Cortex of kidney (tissue), 1 donor: ENCODE measurements around the gene CXCL14.

Experiments used
- DNase-seq: peaks from one replicate; lab custom pipeline; 2025; lab: John Stamatoyannopoulos, UW

Gene CXCL14

GRCh38 chr5:135567661-135568060, 11.1 kb downstream of the CXCL14 start:
- no peak for DNase-seq

DNA sequence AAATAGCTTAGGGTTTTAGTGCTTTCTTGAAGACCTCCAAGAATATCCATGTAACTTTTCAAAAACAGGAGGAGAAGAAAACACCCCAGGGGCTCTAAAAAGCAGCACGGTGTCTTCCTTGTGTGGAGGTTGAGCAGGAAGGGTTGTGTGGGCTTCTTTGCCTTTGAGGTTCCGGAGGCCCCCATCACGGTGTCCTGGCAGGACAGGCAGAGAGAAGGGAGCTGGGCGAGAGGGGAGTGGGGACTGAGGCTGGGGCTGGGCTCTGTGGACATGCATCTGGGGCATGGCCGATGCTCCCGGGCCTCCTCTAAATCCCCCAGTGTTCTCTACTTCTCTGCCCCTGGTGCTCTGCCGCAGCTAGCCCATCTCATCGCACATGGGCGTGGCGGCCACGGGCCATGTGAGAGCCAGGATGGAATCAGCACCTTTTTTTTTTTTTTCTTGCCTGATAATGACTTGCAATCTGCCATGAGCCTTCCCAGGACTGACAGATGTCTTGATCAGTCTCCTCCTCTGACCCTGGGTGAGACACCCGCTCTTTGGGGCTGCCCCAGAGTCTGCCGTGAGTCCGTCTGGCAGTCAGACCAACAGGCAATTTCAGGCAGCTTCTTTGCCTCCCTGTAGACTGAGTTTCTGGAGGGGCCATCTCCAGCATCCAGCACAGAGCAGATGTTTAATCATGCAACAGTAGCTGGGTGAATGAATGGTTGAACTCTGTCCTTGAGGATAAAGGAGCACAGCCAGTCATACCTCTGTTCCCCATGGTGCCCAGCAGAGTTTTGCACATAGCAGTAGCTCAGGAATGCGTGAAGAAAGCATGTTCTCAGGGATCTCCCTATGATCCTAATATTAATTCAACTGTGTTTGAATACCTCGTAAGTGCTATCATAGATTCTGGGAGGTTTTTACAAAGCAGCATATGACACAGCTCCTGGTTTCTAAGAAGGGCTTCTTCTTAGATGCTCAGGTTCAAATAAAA, 12.1 kb downstream of the CXCL14 start:
- no peak for DNase-seq

GRCh38 chr5:135565725-135566421, 12.9 kb downstream of the CXCL14 start:
- DNase-seq = no peak

DNA sequence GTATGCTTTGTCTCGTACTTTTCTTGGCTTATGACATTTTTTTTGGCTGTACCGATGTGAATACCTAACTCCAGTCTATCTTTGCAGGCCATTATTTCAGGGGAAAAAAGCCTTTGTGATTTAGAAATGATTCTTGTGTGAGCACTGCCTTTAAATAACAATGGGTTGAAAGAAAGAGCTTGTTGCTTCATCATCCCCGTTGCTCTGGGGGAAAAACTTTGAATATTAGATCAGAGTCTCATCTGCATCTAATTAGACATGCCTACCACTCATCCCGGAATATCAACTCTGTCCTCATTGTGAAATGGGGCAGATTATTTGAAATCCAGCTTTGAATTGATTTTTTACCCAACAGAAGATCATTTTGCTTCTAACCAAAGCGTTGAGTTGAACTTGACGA, 13.5 kb downstream of the CXCL14 start:
- no peak for DNase-seq

GRCh38 chr5:135564331-135564730, 14.5 kb downstream of the CXCL14 start:
- no peak for DNase-seq

GRCh38 chr5:135561266-135561665, 17.5 kb downstream of the CXCL14 start:
- no peak for DNase-seq

- DNase-seq = no peak
Observed at GRCh38 chr5:135560858-135561257, 17.9 kb downstream of the CXCL14 start.

- DNase-seq = no peak
Observed at GRCh38 chr5:135559354-135559753, 19.4 kb downstream of the CXCL14 start.

- DNase-seq = no peak
Observed at GRCh38 chr5:135557076-135557838, 21.5 kb downstream of the CXCL14 start.

GRCh38 chr5:135556620-135557019, 22.2 kb downstream of the CXCL14 start:
- DNase-seq = no peak

DNA sequence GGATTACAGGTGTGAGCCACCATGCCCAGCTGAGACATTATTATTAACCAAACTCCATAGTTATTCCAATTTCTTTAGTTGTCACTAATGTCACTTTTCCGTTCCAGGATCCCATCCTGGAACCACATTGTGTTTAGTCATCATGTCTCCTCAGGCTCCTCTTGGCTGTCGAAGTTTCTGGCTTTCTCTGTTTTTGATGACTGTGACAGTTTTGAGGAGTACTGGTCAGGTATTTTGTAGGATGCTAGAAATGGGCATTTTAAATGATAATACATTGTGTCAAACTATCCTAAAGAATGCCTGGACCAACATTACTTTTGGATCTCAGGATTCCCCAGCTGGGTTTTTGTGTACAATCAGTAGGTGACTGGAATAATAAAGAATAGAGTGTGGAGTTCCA, 23.3 kb downstream of the CXCL14 start:
- no peak for DNase-seq

GRCh38 chr5:135553688-135554462, 24.9 kb downstream of the CXCL14 start:
- DNase-seq = no peak

DNA sequence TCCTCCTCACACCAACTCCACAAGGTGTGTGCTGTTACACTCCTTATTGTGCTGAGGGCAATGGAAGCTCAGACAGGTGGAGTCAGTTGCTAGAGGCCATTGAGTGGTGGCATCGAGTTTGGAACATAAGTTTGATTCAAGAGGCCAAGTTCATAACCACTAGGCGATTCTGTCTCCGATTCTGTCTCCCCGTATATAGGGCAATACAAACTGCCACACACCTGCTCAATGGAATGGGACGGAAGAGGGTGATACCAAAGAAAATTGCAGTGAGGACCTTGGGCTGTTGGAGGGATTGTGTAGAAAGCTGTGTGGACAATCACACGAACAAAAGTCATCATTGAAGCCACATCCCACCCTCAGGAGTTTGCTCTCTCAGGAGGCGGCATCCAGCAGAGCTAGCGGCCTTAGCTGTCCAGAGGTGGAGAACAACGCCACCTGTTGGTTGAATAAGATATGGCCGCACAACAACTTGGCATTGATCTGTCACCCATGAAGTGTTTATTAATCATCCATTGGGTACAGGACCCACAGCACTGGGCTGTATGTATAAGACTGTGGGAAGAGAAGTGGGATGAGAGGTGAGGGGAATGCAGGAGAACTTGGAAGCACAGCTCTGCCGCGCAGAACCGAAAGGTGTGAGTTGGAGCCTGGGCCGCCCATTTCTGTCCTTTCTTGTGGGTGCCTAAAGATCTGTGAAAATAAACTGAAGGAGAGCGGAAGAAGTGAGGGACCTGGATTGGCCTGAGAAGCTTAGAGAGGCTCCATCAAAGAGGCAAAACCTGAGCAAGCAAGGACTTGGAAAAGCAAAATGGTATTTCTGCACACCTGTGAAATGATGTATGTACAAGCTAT, 27.0 kb downstream of the CXCL14 start:
- no peak for DNase-seq

DNA sequence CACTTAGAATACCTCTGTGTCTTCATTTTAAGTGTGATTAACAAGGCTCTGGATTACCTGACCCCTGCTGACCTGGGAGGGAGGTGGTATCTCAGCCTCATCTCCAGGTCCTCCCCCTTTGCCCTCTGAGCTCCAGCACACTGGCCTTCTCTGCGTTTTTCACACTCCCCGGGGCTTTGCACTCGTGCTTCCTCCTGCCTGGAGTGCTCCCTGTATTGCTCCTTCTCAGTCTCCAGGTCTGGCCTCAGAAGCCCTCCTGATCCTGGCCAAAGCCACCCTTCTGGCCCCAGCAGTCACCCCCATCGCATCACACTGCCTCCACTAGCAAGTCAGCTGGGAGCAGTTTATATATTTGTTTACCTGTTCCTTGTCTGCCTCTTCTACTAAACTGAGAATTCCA, 29.4 kb downstream of the CXCL14 start:
- DNase-seq = no peak

DNA sequence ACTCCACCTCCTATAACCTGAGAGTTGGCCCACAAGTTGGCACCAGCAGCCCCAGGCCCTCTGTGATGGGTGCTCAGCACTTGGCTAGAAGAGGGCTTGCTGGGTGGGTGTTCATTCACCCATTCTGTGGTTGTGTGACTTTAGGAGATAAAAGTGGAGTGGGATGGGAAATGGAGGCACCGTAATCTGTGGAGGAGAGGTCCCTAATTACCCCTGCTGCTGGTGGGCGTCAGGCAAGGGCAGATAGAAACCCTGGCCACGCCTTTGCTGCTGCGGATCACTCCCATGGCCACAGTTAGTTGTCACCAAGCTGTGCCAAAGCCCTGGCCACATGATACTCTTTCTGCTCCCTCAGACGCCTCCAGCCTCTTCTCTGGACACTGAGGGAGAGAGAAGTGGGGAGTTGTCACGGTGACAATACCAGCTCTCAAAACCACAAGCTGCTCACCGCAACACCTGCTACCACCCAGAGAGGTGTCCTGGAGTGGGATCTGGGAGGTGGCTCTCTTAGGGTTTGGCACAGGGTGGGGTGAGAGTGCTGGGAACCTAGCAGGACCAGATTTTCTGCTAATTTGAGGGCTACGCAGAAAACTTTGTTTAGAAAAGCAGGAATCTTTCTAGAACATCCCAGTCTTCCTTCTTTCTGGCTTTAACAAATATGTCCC, 31.1 kb downstream of the CXCL14 start:
- DNase-seq = no peak

- DNase-seq = no peak
Observed at GRCh38 chr5:135546912-135547311, 31.9 kb downstream of the CXCL14 start.

GRCh38 chr5:135546101-135546500, 32.7 kb downstream of the CXCL14 start:
- DNase-seq = no peak

- DNase-seq = no peak
Observed at GRCh38 chr5:135545099-135545498, 33.7 kb downstream of the CXCL14 start.

DNA sequence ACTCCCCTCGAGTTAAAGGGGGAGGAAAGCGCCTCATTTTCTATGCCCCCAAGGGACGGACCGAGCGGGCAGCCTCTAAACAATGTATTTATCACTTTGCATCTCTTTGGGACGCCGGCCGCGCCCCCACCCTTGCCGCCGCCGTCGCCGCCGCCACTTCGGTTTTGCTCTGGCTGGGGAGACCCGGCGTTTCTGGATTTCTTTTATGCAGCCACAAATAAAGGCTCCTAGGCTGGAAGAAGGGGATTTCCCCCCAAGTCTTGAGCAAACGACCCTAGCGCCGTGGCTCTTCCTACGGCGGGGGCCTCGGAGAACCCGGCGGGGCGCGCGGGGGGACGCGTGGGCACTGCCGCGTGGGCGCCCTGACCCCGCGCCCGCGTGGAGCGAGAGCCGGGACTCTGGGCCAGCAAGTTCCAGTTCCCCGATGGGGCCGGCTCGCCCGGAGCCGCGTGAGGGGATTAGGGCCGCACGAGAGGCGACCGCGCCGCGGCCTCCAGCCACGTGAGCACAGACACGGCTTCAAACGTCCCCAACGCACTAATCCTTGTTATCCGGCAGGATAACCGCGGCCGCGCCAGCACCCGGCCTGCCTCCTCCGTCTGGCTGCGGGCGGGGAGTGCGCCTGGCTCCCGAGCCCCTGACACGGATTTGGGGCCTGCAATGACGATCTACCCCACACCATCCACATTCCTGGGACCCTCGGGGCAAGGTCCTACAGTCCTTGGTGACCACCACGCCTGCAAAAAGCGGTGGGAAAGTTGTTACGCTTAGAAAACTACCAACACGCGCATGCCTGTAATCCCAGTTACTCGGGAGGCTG, 35.1 kb downstream of the CXCL14 start:
- DNase-seq = no peak
